Keratinocyte (primary cell): Measurements from ENCODE around the gene TRAPPC8.

Source experiments
- CTCF ChIP-seq, 3 experiments: IDR thresholded peaks in 1 of 3; conservative IDR thresholded peaks in 1 of 3; optimal IDR thresholded peaks in 1 of 3; 2 replicates in 2 of 3; 3 replicates in 1 of 3; pipeline versions ENCODE3 to v1.5.1; 2011; ENCODE audit warnings: low read length in 3 of 3, mild to moderate bottlenecking in 3 of 3, moderate library complexity in 2 of 3, control low read depth in 1 of 3, inconsistent platforms in 1 of 3; ENCODE audit not compliant: insufficient read depth in 2 of 3; ENCODE audit errors: extremely low read depth in 1 of 3
- EZH2 ChIP-seq: IDR thresholded peaks from one replicate; pipeline ENCODE4 v1.6.1; 2012; ENCODE audit warnings: inconsistent platforms, mild to moderate bottlenecking, low read length, moderate library complexity

- no peak for TF ChIP-seq CTCF (optimal IDR thresholded peaks at IDR 0.05 in 1 of 3, IDR thresholded peaks at IDR 0.05 in 1 of 3, conservative IDR thresholded peaks at IDR 0.05 in 1 of 3; ENCODE audit: extremely low read depth in 1 of 3, insufficient read depth in 2 of 3, low read length in 3 of 3)
- TF ChIP-seq EZH2: no peak
Measured at GRCh38 chr18:31946305-31947046, 3.5 kb upstream of the TRAPPC8 start.
